Measurements from ENCODE around the gene ABLIM3.

- TF ChIP-seq CHD2 (IDR thresholded peaks at IDR 0.05; ENCODE audit: low read length) = no peak
- TF ChIP-seq GTF2F1 (IDR thresholded peaks at IDR 0.05; ENCODE audit: borderline replicate concordance, low read depth, low read length) = no peak
- TF ChIP-seq CTCF (IDR thresholded peaks at IDR 0.05; ENCODE audit: control extremely low read depth in 1 of 3, insufficient read depth in 1 of 3, low read depth in 1 of 3, low read length in 3 of 3) = no peak
- no peak for TF ChIP-seq USF2 (IDR thresholded peaks at IDR 0.05; ENCODE audit: low read length)
- no peak for TF ChIP-seq POLR2A (IDR thresholded peaks at IDR 0.05; ENCODE audit: control extremely low read depth in 1 of 2, low read depth in 2 of 2, low read length in 2 of 2)
- no peak for TF ChIP-seq EP300 (IDR thresholded peaks at IDR 0.05; ENCODE audit: borderline replicate concordance in 1 of 2, low read depth in 2 of 2, low read length in 2 of 2)
- no peak for TF ChIP-seq CBX5 (IDR thresholded peaks at IDR 0.05; ENCODE audit: low read depth, low read length)
- no peak for TF ChIP-seq TAF7 (optimal IDR thresholded peaks at IDR 0.05; ENCODE audit: borderline replicate concordance, low read depth, low read length)
- TF ChIP-seq MAX (IDR thresholded peaks at IDR 0.05) = no peak
Measured at GRCh38 chr5:149093625-149094024, 47.7 kb upstream of the ABLIM3 start.
